Ovary (tissue), 9 donors: ENCODE measurements around the gene PLCB1. TPM values are rescaled to one million over a fixed set of nuclear protein-coding genes. Genes with fewer than 3 reads are reported as not detected.
"Not testable (repeated sequence)": the region's sequence is repeated elsewhere in the genome, so short reads cannot be mapped to it uniquely, and the experiment has no call there.

Experiments used
- DNase-seq, 5 donors: peaks; one replicate each; pipeline ENCODE4 v3.0.0-alpha.2; 2019 to 2020
- H3K27ac ChIP-seq, 2 donors: fragments of 200-600 bp; one replicate each; pipeline versions ENCODE4 v1.5.1 to v1.8.0; 2019 to 2022
- H3K27me3 ChIP-seq: fragments of 200-600 bp; one replicate; pipeline ENCODE4 v1.8.0; 2022
- H3K36me3 ChIP-seq: fragments of 200-600 bp; sonication (generic); one replicate; pipeline ENCODE4 v1.5.1; 2019
- H3K4me1 ChIP-seq: one replicate; pipeline ENCODE4 v1.8.1; 2013; ENCODE audit warnings: mild to moderate bottlenecking, moderate library complexity; ENCODE audit not compliant: insufficient read depth
- H3K4me3 ChIP-seq: fragments of 200-600 bp; sonication (generic); one replicate; pipeline ENCODE4 v1.5.1; 2017
- H3K9me3 ChIP-seq, 2 donors: fragments of 200-600 bp in 1 of 2; sonication (generic) in 1 of 2; one replicate each; pipeline versions ENCODE4 v1.5.1 to v1.8.1; 2013 to 2019; ENCODE audit warnings: mild to moderate bottlenecking in 1 of 2, moderate library complexity in 1 of 2
- CTCF ChIP-seq, 3 donors: fragments of 450-650 bp in 2 of 3; fragments of 200-600 bp in 1 of 3; IDR thresholded peaks; one replicate each; pipeline versions ENCODE4 v1.5.1 to v1.8.0; 2016 to 2022; ENCODE audit warnings: antibody characterized with exemption in 3 of 3, mild to moderate bottlenecking in 1 of 3
- EP300 ChIP-seq: sonication (generic); formaldehyde crosslinking; IDR thresholded peaks from one replicate; pipeline ENCODE4 v1.6.1; 2017; ENCODE audit warnings: antibody characterized with exemption
- POLR2A ChIP-seq: fragments of 450-650 bp; IDR thresholded peaks from one replicate; pipeline ENCODE4 v1.6.1; 2017; ENCODE audit warnings: antibody characterized with exemption, mild to moderate bottlenecking, moderate library complexity
- WGBS, 3 donors: extraction: QIAGEN DNeasy Blood & Tissue Kit in 1 of 3; methylation state at CpG; one replicate each; pipeline versions ENCODE4 v1.1.5 to v1.1.7; 2013 to 2017; 5-methylcytosine and 5-hydroxymethylcytosine counted together
- intact Hi-C, 4 donors: fragments of 100-400 bp; cut with DNase I; formaldehyde crosslinking; loops; one replicate each; pipeline versions ENCODE4 v1.11.0 to v1.15.1; 2022 to 2023
- polyA plus RNA-seq, 2 donors: library from polyadenylated mRNA; stranded (reverse); fragments of 200-250 nt in 1 of 2; fragments of 350-450 nt in 1 of 2; fragmentation: Illumina TruSeq in 1 of 2; extraction: RNeasy Lipid Tissue Mini Kit (QIAGEN cat#74804) in 1 of 2; gene quantifications; one replicate each; pipeline ENCODE4 v1.2.3, GENCODE V29; 2013 to 2014
- total RNA-seq, 7 donors: library from RNA; depleted of rRNA in 2 of 7; stranded (reverse); fragments of >200 nt in 2 of 7; fragmentation: NEBNext Ultra II Directional in 3 of 7; extraction: Animal tissue kit (Norgen Biotek cat#: 25700) in 3 of 7; gene quantifications; one replicate each; pipeline versions ENCODE4 v1.1.0 to v1.2.4, GENCODE V29; 2016 to 2023
- donor health status: DM: no; HTN: no; CAD: no; lungs with moderate emphysema.
- donor health status: DM: no; HTN: no; CAD: no.
- donor health status: Bipolar disorder and iron deficiency.
- donor health status: DM: yes; HTN: yes; CAD: no.
- donor health status: DM: no; HTN: no; CAD: no.
- donor health status: DM: yes; HTN: yes; CAD: no.

Gene PLCB1
- total and polyA plus RNA-seq, 9 donors = 2.9 to 29.5 (median 9.0) TPM

GRCh38 chr20:8811801-8812594, 679.9 kb downstream of the PLCB1 start:
- WGBS, 3 donors = 90 to 94% (median 92%) methylated on average over 11 of the region's 11 CpGs
- DNase-seq = no peak
- H3K4me3 ChIP-seq = no peak overlapping the region
- no peaks in the 10 kb centered on the region for H3K27me3 ChIP-seq
- H3K36me3 ChIP-seq = no peaks in the 10 kb centered on the region
- no peak for TF ChIP-seq CTCF (IDR thresholded peaks at IDR 0.05)
- no peak for TF ChIP-seq POLR2A
- no peak for TF ChIP-seq EP300
- no peak overlapping the region for H3K27ac ChIP-seq
- no peaks in the 10 kb centered on the region for H3K9me3 ChIP-seq
- intact Hi-C loops = no loop called here
- H3K4me1 ChIP-seq = no peaks in the 10 kb centered on the region

GRCh38 chr20:8812817-8813216, 680.8 kb downstream of the PLCB1 start:
- Histone ChIP-seq H3K9me3 (no peaks in the 10 kb centered on the region), H3K27ac (no peak overlapping the region), H3K27me3 (no peaks in the 10 kb centered on the region), H3K4me3 (no peak overlapping the region), H3K36me3 (no peaks in the 10 kb centered on the region), H3K4me1 (no peaks in the 10 kb centered on the region)
- TF ChIP-seq EP300 = no peak
- TF ChIP-seq CTCF (IDR thresholded peaks at IDR 0.05) = no peak
- TF ChIP-seq POLR2A = no peak
- WGBS, 3 donors = 77 to 80% (median 80%) methylated on average over 7 of the region's 7 CpGs
- intact Hi-C loops = no loop called here
- peak in 1 of 5 donors; percentile 25 for DNase-seq

GRCh38 chr20:8815208-8815607, 683.1 kb downstream of the PLCB1 start:
- H3K9me3 ChIP-seq = no peaks in the 10 kb centered on the region
- WGBS, 3 donors = 77 to 83% (median 77%) methylated on average over 4 of the region's 4 CpGs
- no peaks in the 10 kb centered on the region for H3K4me1 ChIP-seq

GRCh38 chr20:8829256-8829655, 697.2 kb downstream of the PLCB1 start:
- no peaks in the 10 kb centered on the region for H3K9me3 ChIP-seq
- intact Hi-C loops = no loop called here
- H3K27ac ChIP-seq = no peak overlapping the region
- H3K4me1 ChIP-seq = no peaks in the 10 kb centered on the region
- no peak for TF ChIP-seq EP300
- no peak for TF ChIP-seq CTCF (IDR thresholded peaks at IDR 0.05)
- no peak for TF ChIP-seq POLR2A
- H3K27me3 ChIP-seq = no peaks in the 10 kb centered on the region
- no peak overlapping the region for H3K4me3 ChIP-seq
- no peaks in the 10 kb centered on the region for H3K36me3 ChIP-seq
- DNase-seq = no peak
- WGBS, 3 donors = 82 to 93% (median 90%) methylated on average over 5 of the region's 5 CpGs

More at GRCh38 chr20:8815208-8815607, 683.1 kb downstream of the PLCB1 start:
- DNase-seq = no peak
- Histone ChIP-seq H3K27ac (no peak overlapping the region), H3K36me3 (no peaks in the 10 kb centered on the region), H3K27me3 (no peaks in the 10 kb centered on the region), H3K4me3 (no peak overlapping the region)
- TF ChIP-seq CTCF (IDR thresholded peaks at IDR 0.05) (no peak), EP300 (no peak)
- intact Hi-C loops = no loop called here

- H3K4me3 ChIP-seq, H3K4me1 ChIP-seq, H3K27ac ChIP-seq, H3K9me3 ChIP-seq, H3K27me3 ChIP-seq, H3K36me3 ChIP-seq, intact Hi-C loops, DNase-seq: not testable (repeated sequence)
- 97 to 99% (median 97%) methylated on average over 3 of the region's 3 CpGs for WGBS, 3 donors
Measured at GRCh38 chr20:8834294-8834693, 702.2 kb downstream of the PLCB1 start.
